HG02981 (cell line): ENCODE results near the gene VSTM1.

ENCODE experiments used
- ATAC-seq: cut with Tn5 transposase; IDR thresholded peaks from one replicate; pipeline ENCODE4 v1.9.1; 2021; ENCODE audit warnings: mild to moderate bottlenecking, moderate library complexity; ENCODE audit not compliant: unreplicated experiment

Gene VSTM1

GRCh38 chr19:54013866-54014265, 49.8 kb downstream of the VSTM1 start:
- no peak for ATAC-seq

- ATAC-seq, result no peak
Observed at GRCh38 chr19:54011507-54012211, 52.0 kb downstream of the VSTM1 start.

- no peak for ATAC-seq
Observed at GRCh38 chr19:54010474-54010873, 53.2 kb downstream of the VSTM1 start.

- ATAC-seq, result no peak
Observed at GRCh38 chr19:54009440-54009839, 54.3 kb downstream of the VSTM1 start.

- no peak for ATAC-seq
Observed at GRCh38 chr19:54002495-54003315, 61.0 kb downstream of the VSTM1 start.

- no peak for ATAC-seq
Observed at GRCh38 chr19:54001496-54001895, 62.2 kb downstream of the VSTM1 start.

GRCh38 chr19:53999694-54000093, 64.0 kb downstream of the VSTM1 start:
- ATAC-seq, result no peak

- no peak for ATAC-seq
Observed at GRCh38 chr19:53998223-53998622, 65.5 kb downstream of the VSTM1 start.

- ATAC-seq, result no peak
Observed at GRCh38 chr19:53994811-53995210, 68.9 kb downstream of the VSTM1 start.

GRCh38 chr19:53993448-53993847, 70.2 kb downstream of the VSTM1 start:
- no peak for ATAC-seq

GRCh38 chr19:53992815-53993214, 70.9 kb downstream of the VSTM1 start:
- ATAC-seq, result no peak

GRCh38 chr19:53992211-53992610, 71.5 kb downstream of the VSTM1 start:
- ATAC-seq, result no peak

- no peak for ATAC-seq
Observed at GRCh38 chr19:53991224-53992113, 72.2 kb downstream of the VSTM1 start, which contains the start of gene CACNG6. Gene CACNG6 (plus strand): TSS chr19:53991637. CDS start chr19:53992878, 1,241 bp downstream.
